Activated T-cell treated with anti-CD3 and anti-CD28 coated beads, Interleukin-2, amount 50 U/mL, for 72 hours (primary cell): Measurements from ENCODE around the gene STK31. TPM values are rescaled to one million over a fixed set of nuclear protein-coding genes. Genes with fewer than 3 reads are reported as not detected.
"Not testable (repeated sequence)": the region's sequence is repeated elsewhere in the genome, so short reads cannot be mapped to it uniquely, and the experiment has no call there.

Source experiments
- ATAC-seq, 2 donors: fragments of 150-1000 bp; cut with Tn5 transposase; replicated peaks in 1 of 2; 2 replicates each; pipeline ENCODE4 v1.10.0; 2021; ENCODE audit warnings: moderate library complexity in 2 of 2, mild to moderate bottlenecking in 1 of 2
- DNase-seq, 2 donors: peaks; one replicate each; pipeline ENCODE4 v3.0.0; 2021 to 2022; ENCODE audit warnings: mixed read lengths in 1 of 2
- H3K27ac Mint-ChIP-seq: one replicate; pipeline ENCODE4 v1.8.0; 2022; ENCODE audit warnings: mild to moderate bottlenecking, moderate library complexity, mixed read lengths
- H3K27me3 Mint-ChIP-seq: one replicate; pipeline ENCODE4 v1.8.0; 2022; ENCODE audit warnings: low read depth, mixed read lengths
- H3K36me3 Mint-ChIP-seq, 2 donors: one replicate each; pipeline ENCODE4 v1.8.0; 2022; ENCODE audit warnings: mixed read lengths in 2 of 2, mild to moderate bottlenecking in 1 of 2; ENCODE audit not compliant: insufficient read depth in 2 of 2
- H3K4me1 Mint-ChIP-seq: one replicate; pipeline ENCODE4 v1.8.0; 2022; ENCODE audit warnings: low read depth, mixed read lengths
- H3K4me3 Mint-ChIP-seq, 2 donors: one replicate each; pipeline ENCODE4 v1.8.0; 2022; ENCODE audit warnings: mild to moderate bottlenecking in 2 of 2, mixed read lengths in 2 of 2, moderate library complexity in 2 of 2
- H3K9me3 Mint-ChIP-seq, 2 donors: one replicate each; pipeline ENCODE4 v1.8.0; 2022; ENCODE audit warnings: mixed read lengths in 2 of 2
- total RNA-seq, 2 donors: library from RNA; stranded (reverse); gene quantifications; one replicate each; pipeline ENCODE4 v1.2.3, GENCODE V29; 2022

The STK31 gene
- total RNA-seq = 1 to 10 TPM in 1 of 2 donors, not detected in 1; 1.3 TPM

GRCh38 chr7:23710000-23710399 lies at the start of gene STK31:
Gene STK31, plus strand, starts transcription at chr7:23710219. Its CDS starts 67 bp downstream, at chr7:23710286.
- ATAC-seq = no peak
- Mint-ChIP-seq H3K9me3 (peaks cover 2 to 4% of the 10 kb centered on the region in 2 donors), H3K27ac (no peak within 1 kb of the TSS), H3K36me3 (peaks cover 8 to 15% of the 10 kb centered on the region in 2 donors), H3K4me3 (no peak within 1 kb of the TSS), H3K4me1 (no peaks in the 10 kb centered on the region), H3K27me3 (peaks cover 4% of the 10 kb centered on the region)
- DNase-seq = no peak

DNA sequence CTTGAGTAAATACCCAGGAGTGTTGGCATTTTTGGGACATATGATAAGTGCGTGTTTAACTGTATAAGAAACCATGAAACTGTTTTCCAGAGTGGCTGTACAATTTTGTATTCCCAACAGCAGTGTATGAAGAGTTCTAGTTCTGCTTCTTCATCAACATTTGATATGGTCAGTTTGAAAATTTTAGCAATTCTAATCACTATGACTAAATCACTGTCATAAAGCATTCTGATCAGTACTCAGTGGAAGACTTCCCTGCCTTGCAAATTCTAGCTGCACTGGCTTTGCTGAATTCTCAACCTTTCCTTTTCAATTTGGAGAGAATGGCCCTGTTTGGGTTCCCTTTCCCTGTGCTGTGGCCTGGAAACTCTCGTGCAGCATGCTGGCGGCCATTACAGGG lies 48.6 kb upstream of the STK31 start:
- ATAC-seq (no peak), DNase-seq (no peak)
- H3K27me3 Mint-ChIP-seq = no peaks in the 10 kb centered on the region
- no peak overlapping the region for H3K4me3 Mint-ChIP-seq
- H3K4me1 Mint-ChIP-seq = no peaks in the 10 kb centered on the region
- peaks cover 6 to 7% of the 10 kb centered on the region in 2 donors for H3K9me3 Mint-ChIP-seq
- H3K27ac Mint-ChIP-seq = no peak overlapping the region
- H3K36me3 Mint-ChIP-seq = peaks cover 1 to 3% of the 10 kb centered on the region in 2 donors

- no peak overlapping the region for H3K4me3 Mint-ChIP-seq
- H3K4me1 Mint-ChIP-seq = no peaks in the 10 kb centered on the region
- H3K27ac Mint-ChIP-seq = no peak overlapping the region
- H3K9me3 Mint-ChIP-seq = peaks cover 3% of the 10 kb centered on the region in 2 donors
- no peak for DNase-seq
- ATAC-seq = no peak
- no peaks in the 10 kb centered on the region for H3K27me3 Mint-ChIP-seq
- peaks cover 1 to 3% of the 10 kb centered on the region in 2 donors for H3K36me3 Mint-ChIP-seq
Observed at GRCh38 chr7:23662124-23662983, 47.7 kb upstream of the STK31 start.

DNA sequence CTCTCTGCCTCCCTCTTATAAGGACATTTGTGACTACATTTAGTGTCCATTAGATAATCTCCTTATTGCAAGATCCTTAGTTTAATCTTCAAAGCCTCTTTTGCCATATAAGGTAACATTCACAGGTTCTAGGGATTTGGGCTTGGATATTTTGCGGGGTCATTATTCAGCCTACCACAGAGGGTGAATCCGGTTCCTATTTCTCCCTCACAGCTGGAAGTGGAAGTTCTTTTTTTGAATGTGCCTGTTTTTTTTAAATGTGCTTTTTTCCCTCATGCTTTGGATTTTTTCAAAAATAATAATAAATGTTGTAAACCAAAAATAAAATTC lies 47.1 kb upstream of the STK31 start:
- Mint-ChIP-seq H3K4me1 (no peaks in the 10 kb centered on the region), H3K27ac (no peak overlapping the region), H3K4me3 (no peak overlapping the region), H3K9me3 (peaks cover 3% of the 10 kb centered on the region in 2 donors), H3K27me3 (no peaks in the 10 kb centered on the region), H3K36me3 (peaks cover 1 to 3% of the 10 kb centered on the region in 2 donors)
- DNase-seq (no peak), ATAC-seq (no peak)

- Mint-ChIP-seq H3K27ac (no peak overlapping the region), H3K27me3 (no peaks in the 10 kb centered on the region), H3K4me1 (no peaks in the 10 kb centered on the region), H3K36me3 (peaks cover 1% of the 10 kb centered on the region in 2 donors), H3K4me3 (no peak overlapping the region), H3K9me3 (no peaks in the 10 kb centered on the region)
- ATAC-seq (no peak), DNase-seq (no peak)
Observed at GRCh38 chr7:23664122-23664521, 45.9 kb upstream of the STK31 start.

DNA sequence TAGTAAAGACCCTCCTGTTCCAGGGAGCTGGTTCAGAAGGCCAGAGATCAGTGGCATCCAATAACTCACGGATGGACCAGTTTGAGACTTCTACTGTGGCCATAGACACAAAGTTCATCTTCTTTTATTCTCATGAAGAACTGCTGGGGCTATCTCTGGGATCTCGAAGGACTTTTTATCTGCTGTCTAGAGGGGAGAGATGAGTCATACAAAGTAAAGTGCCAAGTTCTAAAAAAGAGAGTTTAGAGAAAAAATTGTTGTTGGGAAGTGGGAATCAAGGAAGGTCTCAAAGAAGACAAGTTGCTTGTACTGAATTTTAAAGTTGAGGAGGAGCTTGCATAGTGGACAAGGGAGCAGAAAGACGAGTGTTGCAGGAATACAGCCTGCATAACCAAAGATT lies 38.0 kb upstream of the STK31 start:
- ATAC-seq (no peak), DNase-seq (no peak)
- Mint-ChIP-seq H3K36me3 (no peaks in the 10 kb centered on the region), H3K27ac (no peak overlapping the region), H3K9me3 (no peaks in the 10 kb centered on the region), H3K4me3 (no peak overlapping the region), H3K27me3 (peaks cover 14% of the 10 kb centered on the region), H3K4me1 (no peaks in the 10 kb centered on the region)

GRCh38 chr7:23679898-23680413 lies 30.1 kb upstream of the STK31 start, which contains the start of gene FAM221A:
Gene FAM221A, plus strand, starts transcription at chr7:23680199. Its CDS starts 20 bp downstream, at chr7:23680219.
- peak; percentile 97 for ATAC-seq
- H3K27ac Mint-ChIP-seq = peak within 1 kb of the TSS; percentile 82

DNA sequence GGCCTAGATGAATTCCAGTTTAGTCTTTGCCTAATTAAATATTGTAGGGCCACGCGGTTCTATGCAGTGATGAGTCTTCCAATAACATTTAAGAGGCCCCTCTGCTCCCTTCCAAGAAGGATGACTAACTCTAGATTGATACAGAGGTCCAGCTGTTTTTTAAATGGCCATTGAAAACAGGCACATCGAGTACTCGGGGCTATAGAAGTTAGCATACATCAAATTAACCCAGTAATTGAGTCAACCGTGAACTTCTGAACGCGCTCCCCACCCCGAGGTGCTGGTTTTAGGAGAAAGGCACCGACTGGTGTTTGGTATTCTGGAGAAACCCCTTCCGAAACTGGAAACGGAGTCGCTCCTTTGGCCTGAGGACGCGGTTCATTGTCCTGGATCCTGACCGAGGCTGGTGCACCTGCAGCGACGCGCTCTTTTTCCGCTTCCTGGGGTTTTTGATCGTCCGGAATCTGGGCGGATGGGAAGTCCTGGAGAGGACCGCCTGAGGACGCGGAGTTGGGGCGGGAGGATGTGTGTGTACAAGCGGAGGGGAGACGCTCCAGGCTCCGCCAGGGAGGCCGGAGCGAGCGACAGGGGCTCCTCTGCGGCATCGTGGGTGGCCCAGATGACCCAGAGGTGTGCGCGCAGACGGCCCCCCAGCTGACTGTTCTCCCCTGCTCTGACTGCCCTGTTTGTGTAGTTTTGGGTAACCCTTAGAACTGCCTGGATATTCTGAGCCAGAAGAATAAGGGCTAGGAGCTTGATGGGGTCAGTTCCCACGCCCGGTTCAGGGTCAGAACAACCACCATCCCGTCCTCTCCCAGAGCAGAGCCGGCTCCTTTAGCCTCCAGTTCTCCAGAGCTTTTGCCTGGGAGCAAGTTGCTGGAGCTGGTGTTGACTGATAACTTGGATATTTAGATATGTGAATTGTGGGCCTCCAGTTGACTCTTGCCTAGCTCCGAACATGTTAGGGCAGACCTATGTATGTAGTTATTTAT lies 29.3 kb upstream of the STK31 start:
- Mint-ChIP-seq H3K27ac (peak overlapping the region; percentile 82), H3K36me3 (peaks cover 0 to 1% of the 10 kb centered on the region in 2 donors), H3K27me3 (peaks cover 8% of the 10 kb centered on the region), H3K9me3 (no peaks in the 10 kb centered on the region), H3K4me3 (peak overlapping the region; percentile 85 to 95), H3K4me1 (no peaks in the 10 kb centered on the region)
- DNase-seq (peak; percentile 26 to 50), ATAC-seq (peak; percentile 54 to 61)

More at GRCh38 chr7:23679898-23680413, 30.1 kb upstream of the STK31 start, which contains the start of gene FAM221A:
- no peaks in the 10 kb centered on the region for H3K9me3 Mint-ChIP-seq
- H3K4me1 Mint-ChIP-seq = no peaks in the 10 kb centered on the region
- peak within 1 kb of the TSS; percentile 85 to 95 for H3K4me3 Mint-ChIP-seq
- peaks cover 0 to 1% of the 10 kb centered on the region in 2 donors for H3K36me3 Mint-ChIP-seq
- peak; percentile 82 for DNase-seq
- H3K27me3 Mint-ChIP-seq = peaks cover 8% of the 10 kb centered on the region

- DNase-seq, H3K4me1 Mint-ChIP-seq, ATAC-seq, H3K27ac Mint-ChIP-seq, H3K9me3 Mint-ChIP-seq, H3K27me3 Mint-ChIP-seq, H3K36me3 Mint-ChIP-seq, H3K4me3 Mint-ChIP-seq: not testable (repeated sequence)
Observed at GRCh38 chr7:23684041-23684440, 26.0 kb upstream of the STK31 start.

- no peaks in the 10 kb centered on the region for H3K36me3 Mint-ChIP-seq
- ATAC-seq (no peak), DNase-seq (no peak)
- no peak overlapping the region for H3K27ac Mint-ChIP-seq
- no peak overlapping the region for H3K4me3 Mint-ChIP-seq
- H3K27me3 Mint-ChIP-seq = no peaks in the 10 kb centered on the region
- no peaks in the 10 kb centered on the region for H3K9me3 Mint-ChIP-seq
- H3K4me1 Mint-ChIP-seq = no peaks in the 10 kb centered on the region
Observed at GRCh38 chr7:23685731-23686130, 24.3 kb upstream of the STK31 start.

GRCh38 chr7:23687011-23687410 lies 23.0 kb upstream of the STK31 start:
- no peaks in the 10 kb centered on the region for H3K27me3 Mint-ChIP-seq
- H3K9me3 Mint-ChIP-seq = no peaks in the 10 kb centered on the region
- no peak for DNase-seq
- ATAC-seq = no peak
- no peak overlapping the region for H3K27ac Mint-ChIP-seq
- no peak overlapping the region for H3K4me3 Mint-ChIP-seq
- no peaks in the 10 kb centered on the region for H3K36me3 Mint-ChIP-seq
- H3K4me1 Mint-ChIP-seq = no peaks in the 10 kb centered on the region

- H3K9me3 Mint-ChIP-seq = no peaks in the 10 kb centered on the region
- ATAC-seq (no peak), DNase-seq (no peak)
- no peaks in the 10 kb centered on the region for H3K27me3 Mint-ChIP-seq
- H3K4me3 Mint-ChIP-seq = no peak overlapping the region
- H3K27ac Mint-ChIP-seq = no peak overlapping the region
- no peaks in the 10 kb centered on the region for H3K4me1 Mint-ChIP-seq
- peaks cover 0 to 1% of the 10 kb centered on the region in 2 donors for H3K36me3 Mint-ChIP-seq
Observed at GRCh38 chr7:23689165-23689564, 20.9 kb upstream of the STK31 start.

- no peak overlapping the region for H3K4me3 Mint-ChIP-seq
- ATAC-seq = no peak
Observed at GRCh38 chr7:23691320-23691719, 18.7 kb upstream of the STK31 start.

More at GRCh38 chr7:23691320-23691719, 18.7 kb upstream of the STK31 start:
- no peak for DNase-seq
- no peaks in the 10 kb centered on the region for H3K4me1 Mint-ChIP-seq
- H3K27me3 Mint-ChIP-seq = no peaks in the 10 kb centered on the region
- H3K36me3 Mint-ChIP-seq = peaks cover 0 to 1% of the 10 kb centered on the region in 2 donors
- no peak overlapping the region for H3K27ac Mint-ChIP-seq
- H3K9me3 Mint-ChIP-seq = no peaks in the 10 kb centered on the region
